Measurements from ENCODE around the gene ZNF749.

Gene ZNF749

DNA sequence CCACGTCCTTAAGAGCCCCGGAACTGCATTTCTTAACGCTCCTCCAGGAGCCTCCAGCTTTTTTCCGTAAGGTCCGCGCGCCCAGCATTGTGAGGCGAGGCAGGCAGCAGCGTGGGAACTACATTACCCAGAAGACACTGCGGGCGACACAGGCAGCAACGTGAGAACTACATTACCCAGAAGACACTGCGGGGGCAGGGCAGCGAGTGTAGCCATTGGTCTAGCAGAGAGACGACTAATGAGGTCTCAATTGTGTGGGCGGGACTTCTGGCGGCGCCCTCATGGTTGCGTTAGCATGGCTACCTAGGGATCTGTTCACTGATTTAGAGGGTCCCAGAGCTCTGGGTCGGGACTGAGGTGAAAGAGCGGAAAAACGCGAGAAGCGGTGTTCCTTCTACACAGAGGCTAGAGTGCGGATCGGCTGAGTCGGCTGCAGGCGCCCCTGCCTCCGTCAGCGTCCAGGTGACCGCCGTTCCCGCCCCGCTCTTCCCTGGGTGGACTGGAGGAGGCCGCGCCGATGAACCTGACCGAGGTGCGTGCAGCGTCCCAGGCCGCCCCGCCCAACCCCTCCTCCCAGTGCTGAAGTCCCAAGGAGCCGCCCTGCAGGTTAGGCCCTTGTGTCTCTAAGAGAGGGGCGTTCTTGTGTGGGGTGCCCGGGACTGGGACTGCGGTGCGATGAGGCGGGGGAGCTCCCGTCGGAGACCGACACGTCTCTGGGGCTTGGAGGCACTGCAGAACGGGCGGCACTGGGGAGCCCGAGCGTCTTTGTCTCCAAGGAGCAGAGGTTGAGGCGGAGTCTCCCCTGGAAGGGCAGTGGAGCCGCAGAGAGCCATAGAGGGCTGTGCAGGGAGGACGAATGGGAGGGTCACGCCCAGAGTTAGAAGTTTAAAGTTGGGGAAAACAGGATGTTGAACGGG lies at the start of gene ZNF749:
ZNF749 (plus strand) TSS at position 264 of the 917 bp plus-strand sequence; CDS start at position 518, 254 bp downstream.
- H3K4me3 ChIP-seq (ENCODE audit: low read depth, low read length) = peak within 1 kb of the TSS; percentile 81
- TF ChIP-seq, protein P1, sequence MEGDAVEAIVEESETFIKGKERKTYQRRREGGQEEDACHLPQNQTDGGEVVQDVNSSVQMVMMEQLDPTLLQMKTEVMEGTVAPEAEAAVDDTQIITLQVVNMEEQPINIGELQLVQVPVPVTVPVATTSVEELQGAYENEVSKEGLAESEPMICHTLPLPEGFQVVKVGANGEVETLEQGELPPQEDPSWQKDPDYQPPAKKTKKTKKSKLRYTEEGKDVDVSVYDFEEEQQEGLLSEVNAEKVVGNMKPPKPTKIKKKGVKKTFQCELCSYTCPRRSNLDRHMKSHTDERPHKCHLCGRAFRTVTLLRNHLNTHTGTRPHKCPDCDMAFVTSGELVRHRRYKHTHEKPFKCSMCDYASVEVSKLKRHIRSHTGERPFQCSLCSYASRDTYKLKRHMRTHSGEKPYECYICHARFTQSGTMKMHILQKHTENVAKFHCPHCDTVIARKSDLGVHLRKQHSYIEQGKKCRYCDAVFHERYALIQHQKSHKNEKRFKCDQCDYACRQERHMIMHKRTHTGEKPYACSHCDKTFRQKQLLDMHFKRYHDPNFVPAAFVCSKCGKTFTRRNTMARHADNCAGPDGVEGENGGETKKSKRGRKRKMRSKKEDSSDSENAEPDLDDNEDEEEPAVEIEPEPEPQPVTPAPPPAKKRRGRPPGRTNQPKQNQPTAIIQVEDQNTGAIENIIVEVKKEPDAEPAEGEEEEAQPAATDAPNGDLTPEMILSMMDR (IDR thresholded peaks at IDR 0.05; ENCODE audit: control insufficient read depth, extremely low read depth, insufficient read depth) = no peak
- peak; percentile 94 for DNase-seq (ENCODE audit: low read depth)

DNA sequence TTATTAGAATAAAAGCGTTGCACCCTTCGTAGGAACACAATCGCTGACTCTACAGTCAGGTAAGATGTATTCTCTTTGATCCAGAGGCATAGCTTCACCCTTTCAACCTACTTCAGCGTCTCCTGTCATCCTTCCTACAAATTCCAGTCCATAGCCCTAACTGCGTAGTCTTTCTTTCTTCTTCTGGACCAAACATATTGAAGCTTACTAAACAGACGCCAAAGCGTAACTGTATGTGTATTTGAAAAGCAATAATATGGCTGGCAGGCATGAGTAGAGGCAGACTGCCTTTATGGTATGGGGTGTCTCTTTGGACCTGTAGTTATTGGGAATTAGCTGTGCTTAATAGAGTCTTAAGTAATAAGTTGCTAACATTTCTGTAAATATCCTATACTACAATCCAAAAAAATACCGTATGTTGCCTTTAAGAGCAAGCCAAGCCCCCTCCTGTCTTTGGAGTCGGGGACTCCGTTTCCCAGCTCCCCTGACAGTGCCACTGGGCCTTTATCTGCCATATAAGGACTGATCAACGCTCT lies 45.9 kb upstream of the ZNF749 start:
- no peak for DNase-seq (ENCODE audit: low read depth)
- peak overlapping the region; percentile 71 for H3K4me3 ChIP-seq (ENCODE audit: low read depth, low read length)
- TF ChIP-seq, protein P1 (IDR thresholded peaks at IDR 0.05; ENCODE audit: control insufficient read depth, extremely low read depth, insufficient read depth) = no peak

DNA sequence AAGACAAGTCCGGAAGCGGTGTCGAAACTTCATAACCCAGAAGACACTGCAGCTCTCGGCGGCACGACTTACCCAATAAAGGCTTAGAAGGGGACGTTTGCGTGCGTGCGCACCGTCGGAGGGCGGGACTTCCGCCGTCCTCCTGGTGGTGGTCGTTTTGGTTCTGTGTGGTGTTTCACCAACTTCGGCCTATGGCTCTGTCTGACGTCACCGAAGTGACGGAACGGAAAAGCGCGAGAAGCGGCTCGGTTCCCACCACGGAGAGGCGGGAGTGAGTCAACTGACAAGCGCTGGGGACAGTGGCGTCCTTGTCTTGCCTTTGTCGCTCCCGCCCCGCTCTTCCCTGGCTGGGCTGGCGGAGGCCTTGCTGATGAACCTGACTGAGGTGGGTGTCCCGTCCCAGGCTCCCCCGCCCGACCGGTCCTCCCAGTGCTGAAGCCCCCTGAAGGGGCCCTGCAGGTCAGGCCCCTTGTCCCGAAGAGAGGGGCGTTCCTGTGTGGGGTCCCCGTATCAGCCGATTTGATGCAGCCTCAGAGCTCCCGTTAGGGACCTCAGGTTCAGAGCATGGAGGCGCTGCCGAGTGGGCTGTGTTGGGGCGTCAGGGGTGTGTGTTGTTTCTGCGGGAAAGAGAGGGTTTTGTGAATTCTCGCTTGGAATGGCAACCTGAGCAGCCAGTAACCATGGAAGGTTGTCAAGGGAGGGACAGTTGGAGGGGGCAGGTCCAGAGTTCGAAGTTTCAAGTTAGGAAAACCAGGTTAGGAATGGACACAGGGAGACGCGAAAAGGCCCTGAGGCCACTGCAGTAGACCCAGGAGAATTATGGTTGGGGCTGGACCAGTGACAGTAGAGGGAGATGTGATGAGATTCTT lies 45.2 kb upstream of the ZNF749 start, which contains the start of gene ZNF548:
ZNF548 (plus strand) TSS at position 125 of the 869 bp plus-strand sequence; CDS start at position 371, 246 bp downstream.
- DNase-seq (ENCODE audit: low read depth) = peak; percentile 94
- TF ChIP-seq, protein P1 (IDR thresholded peaks at IDR 0.05; ENCODE audit: control insufficient read depth, extremely low read depth, insufficient read depth) = no peak
- peak within 1 kb of the TSS; percentile 71 for H3K4me3 ChIP-seq (ENCODE audit: low read depth, low read length)

DNA sequence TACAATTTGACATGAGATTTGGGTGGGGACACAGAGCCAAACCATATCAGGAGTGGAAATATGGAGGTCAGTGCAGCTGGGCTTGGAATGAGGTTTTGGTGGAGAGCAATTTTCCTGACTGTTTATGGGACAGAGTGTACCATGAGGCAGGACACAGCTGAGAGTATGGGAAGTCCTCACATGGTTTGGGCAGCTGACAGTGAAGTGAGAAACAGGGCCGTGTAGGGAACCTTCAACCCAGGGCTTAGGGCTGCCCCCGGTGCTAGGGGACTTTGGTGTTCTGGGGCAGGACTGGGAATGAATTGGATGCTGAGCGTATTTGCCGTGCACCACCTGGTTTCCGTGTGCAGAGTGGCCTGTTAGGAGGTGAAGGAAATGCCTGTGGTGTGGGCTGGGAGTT lies 39.4 kb upstream of the ZNF749 start:
- TF ChIP-seq, protein P1 (IDR thresholded peaks at IDR 0.05; ENCODE audit: control insufficient read depth, extremely low read depth, insufficient read depth) = no peak
- DNase-seq (ENCODE audit: low read depth) = no peak
- no peak overlapping the region for H3K4me3 ChIP-seq (ENCODE audit: low read depth, low read length)

DNA sequence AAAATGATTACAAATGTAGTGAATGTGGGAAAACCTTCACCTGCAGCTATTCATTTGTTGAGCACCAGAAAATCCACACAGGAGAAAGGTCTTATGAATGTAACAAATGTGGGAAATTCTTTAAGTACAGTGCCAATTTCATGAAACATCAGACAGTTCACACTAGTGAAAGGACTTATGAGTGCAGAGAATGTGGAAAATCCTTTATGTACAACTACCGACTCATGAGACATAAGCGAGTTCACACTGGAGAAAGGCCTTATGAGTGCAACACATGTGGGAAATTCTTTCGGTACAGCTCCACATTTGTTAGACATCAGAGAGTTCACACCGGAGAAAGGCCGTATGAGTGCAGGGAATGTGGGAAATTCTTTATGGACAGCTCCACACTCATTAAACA lies 36.3 kb upstream of the ZNF749 start:
- TF ChIP-seq, protein P1 (IDR thresholded peaks at IDR 0.05; ENCODE audit: control insufficient read depth, extremely low read depth, insufficient read depth) = no peak
- H3K4me3 ChIP-seq (ENCODE audit: low read depth, low read length) = no peak overlapping the region
- no peak for DNase-seq (ENCODE audit: low read depth)

DNA sequence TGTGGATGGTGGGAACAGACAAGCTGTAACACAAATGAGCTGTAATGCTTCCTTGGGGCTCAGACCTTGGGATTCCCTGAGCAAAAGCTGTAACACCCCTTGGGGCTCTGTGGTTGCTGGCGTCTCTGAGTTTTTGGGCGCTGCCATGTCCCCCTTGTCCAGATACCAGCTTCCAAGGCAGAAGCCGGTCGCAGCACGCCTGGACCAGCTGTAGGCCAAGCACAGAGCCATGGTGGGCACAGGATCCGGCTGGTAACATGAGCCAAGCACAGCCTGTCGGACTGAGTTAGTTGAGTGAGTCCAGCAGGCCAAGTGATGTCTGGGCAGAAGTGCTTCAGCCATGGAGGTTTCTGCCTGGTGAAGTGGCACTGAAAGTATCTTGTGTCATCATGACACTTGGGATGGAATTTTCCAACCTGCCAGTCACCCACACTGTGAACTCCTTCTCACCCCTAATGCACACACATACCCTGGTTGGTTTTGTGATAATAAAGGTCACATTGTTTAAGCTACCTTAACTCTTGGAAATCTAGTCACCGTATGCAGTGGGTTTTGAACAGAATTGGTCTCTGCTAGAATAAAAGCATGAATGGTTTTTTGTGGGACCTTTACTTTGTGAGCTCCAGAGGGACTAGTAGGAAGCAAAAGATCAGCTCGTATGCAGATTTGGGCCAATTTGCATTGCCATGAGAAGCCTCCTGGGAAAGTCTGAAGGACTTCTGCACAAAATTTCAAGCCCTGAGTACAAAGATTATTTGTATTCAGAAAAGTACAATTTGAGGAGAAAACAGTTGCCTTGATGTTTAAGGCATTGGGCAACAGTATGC lies 31.2 kb upstream of the ZNF749 start:
- no peak overlapping the region for H3K4me3 ChIP-seq (ENCODE audit: low read depth, low read length)
- no peak for DNase-seq (ENCODE audit: low read depth)
- TF ChIP-seq, protein P1 (IDR thresholded peaks at IDR 0.05; ENCODE audit: control insufficient read depth, extremely low read depth, insufficient read depth) = no peak
